ENCODE results near the gene C1GALT1.
A peak's percentile ranks its signal among the peaks of the same experiment; 100 is the strongest.
"Not testable (repeated sequence)": the region's sequence is repeated elsewhere in the genome, so short reads cannot be mapped to it uniquely, and the experiment has no call there.

C1GALT1 gene

GRCh38 chr7:7182156-7183060 is at the start of gene C1GALT1:
C1GALT1 (plus strand) TSS chr7:7182544; CDS start chr7:7234320, 51,776 bp downstream.
- DNase-seq: peak; percentile 96

- no peak for DNase-seq
Measured at GRCh38 chr7:7134046-7134445, 48.3 kb upstream of the C1GALT1 start.

- no peak for DNase-seq
Measured at GRCh38 chr7:7135074-7135473, 47.3 kb upstream of the C1GALT1 start.

- DNase-seq: not testable (repeated sequence)
Measured at GRCh38 chr7:7135924-7136323, 46.4 kb upstream of the C1GALT1 start.

- no peak for DNase-seq
Measured at GRCh38 chr7:7136466-7137381, 45.6 kb upstream of the C1GALT1 start.

GRCh38 chr7:7138897-7139296 is 43.4 kb upstream of the C1GALT1 start:
- DNase-seq: no peak

GRCh38 chr7:7143404-7143803 is 38.9 kb upstream of the C1GALT1 start:
- DNase-seq: not testable (repeated sequence)

GRCh38 chr7:7145151-7145550 is 37.2 kb upstream of the C1GALT1 start:
- not testable (repeated sequence) for DNase-seq

GRCh38 chr7:7146837-7147236 is 35.5 kb upstream of the C1GALT1 start:
- DNase-seq: no peak

GRCh38 chr7:7148798-7149481 is 33.4 kb upstream of the C1GALT1 start:
- no peak for DNase-seq

GRCh38 chr7:7151285-7151684 is 31.1 kb upstream of the C1GALT1 start:
- DNase-seq: no peak

GRCh38 chr7:7151865-7152264 is 30.5 kb upstream of the C1GALT1 start:
- DNase-seq: no peak

GRCh38 chr7:7152315-7152714 is 30.0 kb upstream of the C1GALT1 start:
- no peak for DNase-seq

GRCh38 chr7:7154355-7154754 is 28.0 kb upstream of the C1GALT1 start:
- DNase-seq: not testable (repeated sequence)

GRCh38 chr7:7156663-7157062 is 25.7 kb upstream of the C1GALT1 start:
- no peak for DNase-seq

GRCh38 chr7:7157177-7157886 is 25.0 kb upstream of the C1GALT1 start:
- DNase-seq: peak; percentile 5

- DNase-seq: no peak
Measured at GRCh38 chr7:7157887-7158271, 24.5 kb upstream of the C1GALT1 start.

GRCh38 chr7:7159063-7159658 is 23.2 kb upstream of the C1GALT1 start:
- DNase-seq: no peak

- DNase-seq: no peak
Measured at GRCh38 chr7:7164591-7164990, 17.8 kb upstream of the C1GALT1 start.

GRCh38 chr7:7165372-7165771 is 17.0 kb upstream of the C1GALT1 start:
- DNase-seq: no peak

- no peak for DNase-seq
Measured at GRCh38 chr7:7166318-7166717, 16.0 kb upstream of the C1GALT1 start.

- no peak for DNase-seq
Measured at GRCh38 chr7:7169296-7169695, 13.0 kb upstream of the C1GALT1 start.
